Neural progenitor cell (in vitro differentiated cells): ENCODE measurements around the gene COL23A1. TPM values are rescaled to one million over a fixed set of nuclear protein-coding genes. Genes with fewer than 3 reads are reported as not detected.

Experiments used
- DNase-seq: peaks from one replicate; pipeline ENCODE4 v3.0.0-alpha.2; 2016; ENCODE audit warnings: low spot score
- H2AFZ ChIP-seq: fragments of 200-600 bp; sonication (generic); replicated peaks from 2 replicates; pipeline ENCODE4 v1.6.1; 2016; ENCODE audit warnings: antibody characterized with exemption
- H3F3A ChIP-seq: fragments of 200-600 bp; sonication (generic); 2 replicates; pipeline ENCODE4 v1.6.1; 2016; ENCODE audit warnings: antibody characterized with exemption, low read depth
- H3K27ac ChIP-seq: fragments of 200-600 bp; sonication (generic); 2 replicates; pipeline ENCODE4 v1.5.1; 2016; ENCODE audit warnings: mild to moderate bottlenecking
- H3K27me3 ChIP-seq: fragments of 200-600 bp; sonication (generic); 2 replicates; pipeline ENCODE4 v1.6.1; 2016; ENCODE audit warnings: mild to moderate bottlenecking, moderate library complexity
- H3K36me3 ChIP-seq: fragments of 200-600 bp; sonication (generic); 2 replicates; pipeline ENCODE4 v1.5.1; 2016
- H3K4me1 ChIP-seq: fragments of 200-600 bp; sonication (generic); 2 replicates; pipeline ENCODE4 v1.6.1; 2016; ENCODE audit warnings: mixed run types
- H3K4me2 ChIP-seq: fragments of 200-600 bp; sonication (generic); 2 replicates; pipeline ENCODE4 v1.6.1; 2016
- H3K4me3 ChIP-seq: fragments of 200-600 bp; sonication (generic); 2 replicates; pipeline ENCODE4 v1.5.1; 2016
- H3K79me2 ChIP-seq: fragments of 200-600 bp; sonication (generic); 2 replicates; pipeline ENCODE4 v1.6.1; 2016; ENCODE audit warnings: low read depth
- H3K9ac ChIP-seq: fragments of 200-600 bp; sonication (generic); 2 replicates; pipeline ENCODE4 v1.6.1; 2016
- H3K9me3 ChIP-seq: fragments of 200-600 bp; sonication (generic); 2 replicates; pipeline ENCODE4 v1.5.1; 2016; ENCODE audit warnings: low read depth
- H4K20me1 ChIP-seq: fragments of 200-600 bp; sonication (generic); 2 replicates; pipeline ENCODE4 v1.6.1; 2016; ENCODE audit warnings: low read depth
- H3K27ac Mint-ChIP-seq: 3 replicates; pipeline ENCODE4 v1.8.0; 2021; ENCODE audit warnings: mixed read lengths
- H3K27me3 Mint-ChIP-seq: 2 replicates; pipeline ENCODE4 v1.8.0; 2022; ENCODE audit warnings: low read depth, mild to moderate bottlenecking, inconsistent platforms, moderate library complexity, mixed read lengths; ENCODE audit not compliant: insufficient read depth
- H3K36me3 Mint-ChIP-seq: 3 replicates; pipeline ENCODE4 v1.8.0; 2021; ENCODE audit warnings: mixed read lengths
- H3K4me1 Mint-ChIP-seq: 3 replicates; pipeline ENCODE4 v1.8.0; 2021; ENCODE audit warnings: mixed read lengths
- H3K4me3 Mint-ChIP-seq: 3 replicates; pipeline ENCODE4 v1.8.0; 2021; ENCODE audit warnings: mild to moderate bottlenecking, moderate library complexity, mixed read lengths
- H3K9me3 Mint-ChIP-seq: 3 replicates; pipeline ENCODE4 v1.8.0; 2020; ENCODE audit warnings: mixed read lengths
- CTCF ChIP-seq: fragments of 200-600 bp; sonication (generic); IDR thresholded peaks from 2 replicates; pipeline ENCODE4 v1.5.1; 2017; ENCODE audit warnings: antibody characterized with exemption, mild to moderate bottlenecking
- EZH2 ChIP-seq: fragments of 200-600 bp; sonication (generic); IDR thresholded peaks from 2 replicates; pipeline ENCODE4 v1.6.1; 2017; ENCODE audit warnings: antibody characterized with exemption, mild to moderate bottlenecking, moderate library complexity
- EZH2phosphoT487 ChIP-seq: fragments of 200-600 bp; sonication (generic); IDR thresholded peaks from 2 replicates; pipeline ENCODE4 v1.6.1; 2017; ENCODE audit warnings: antibody characterized with exemption
- total RNA-seq: library from RNA; depleted of rRNA; stranded (reverse); fragments of >200 nt; gene quantifications from 2 replicates; pipeline ENCODE4 v1.2.3, GENCODE V29; 2015; ENCODE audit warnings: low replicate concordance

COL23A1 gene
- total RNA-seq, 1 donor from 2014 or later, result not detected

GRCh38 chr5:178507151-178507932 is 82.9 kb downstream of the COL23A1 start:
- peaks cover 31% of the 10 kb centered on the region for H3K9me3 Mint-ChIP-seq
- H3K4me3 Mint-ChIP-seq, result no peak overlapping the region
- H3K36me3 ChIP-seq, result no peaks in the 10 kb centered on the region
- H3K27me3 ChIP-seq, result no peaks in the 10 kb centered on the region
- H3K79me2 ChIP-seq, result no peaks in the 10 kb centered on the region
- H3K36me3 Mint-ChIP-seq, result peaks cover 9% of the 10 kb centered on the region
- no peaks in the 10 kb centered on the region for H3F3A ChIP-seq
- H3K27me3 Mint-ChIP-seq, result peaks cover 2% of the 10 kb centered on the region
- H3K27ac Mint-ChIP-seq, result no peak overlapping the region
- H3K4me2 ChIP-seq, result no peak overlapping the region
- H3K4me1 Mint-ChIP-seq, result peaks cover 46% of the 10 kb centered on the region
- H2AFZ ChIP-seq, result no peak overlapping the region
- H4K20me1 ChIP-seq, result no peaks in the 10 kb centered on the region
- no peaks in the 10 kb centered on the region for H3K9me3 ChIP-seq
- TF ChIP-seq CTCF (no peak), EZH2 (no peak), EZH2phosphoT487 (no peak)
- H3K4me3 ChIP-seq, result no peak overlapping the region
- no peak overlapping the region for H3K9ac ChIP-seq
- H3K4me1 ChIP-seq, result no peaks in the 10 kb centered on the region
- no peak for DNase-seq
- H3K27ac ChIP-seq, result no peak overlapping the region

GRCh38 chr5:178505639-178506407 is 84.4 kb downstream of the COL23A1 start:
- H3K4me2 ChIP-seq, result no peak overlapping the region
- H3K9me3 ChIP-seq, result no peaks in the 10 kb centered on the region
- H3K4me1 Mint-ChIP-seq, result peaks cover 31% of the 10 kb centered on the region
- no peaks in the 10 kb centered on the region for H4K20me1 ChIP-seq
- H3K4me3 Mint-ChIP-seq, result no peak overlapping the region
- no peak overlapping the region for H3K9ac ChIP-seq
- H3K79me2 ChIP-seq, result no peaks in the 10 kb centered on the region
- no peaks in the 10 kb centered on the region for H3K4me1 ChIP-seq
- H3K36me3 ChIP-seq, result no peaks in the 10 kb centered on the region
- H3K27me3 ChIP-seq, result no peaks in the 10 kb centered on the region
- no peak for DNase-seq
- no peak overlapping the region for H3K27ac ChIP-seq
- TF ChIP-seq CTCF, result no peak
- TF ChIP-seq EZH2, result no peak
- no peak for TF ChIP-seq EZH2phosphoT487
- no peak overlapping the region for H2AFZ ChIP-seq
- peaks cover 9% of the 10 kb centered on the region for H3K36me3 Mint-ChIP-seq
- H3K4me3 ChIP-seq, result no peak overlapping the region
- peak overlapping the region; percentile 53 for H3K27ac Mint-ChIP-seq
- H3K27me3 Mint-ChIP-seq, result peaks cover 2% of the 10 kb centered on the region
- no peaks in the 10 kb centered on the region for H3F3A ChIP-seq
- peaks cover 32% of the 10 kb centered on the region for H3K9me3 Mint-ChIP-seq

- Histone ChIP-seq H4K20me1 (no peaks in the 10 kb centered on the region), H3K79me2 (no peaks in the 10 kb centered on the region), H3K4me3 (no peak overlapping the region), H3K27me3 (no peaks in the 10 kb centered on the region), H3K9ac (no peak overlapping the region), H3K4me1 (no peaks in the 10 kb centered on the region), H3F3A (no peaks in the 10 kb centered on the region), H3K9me3 (no peaks in the 10 kb centered on the region), H2AFZ (no peak overlapping the region), H3K4me2 (no peak overlapping the region), H3K27ac (no peak overlapping the region), H3K36me3 (no peaks in the 10 kb centered on the region)
- H3K4me1 Mint-ChIP-seq, result peaks cover 25% of the 10 kb centered on the region
- peak overlapping the region; percentile 76 for H3K27ac Mint-ChIP-seq
- H3K4me3 Mint-ChIP-seq, result no peak overlapping the region
- H3K27me3 Mint-ChIP-seq, result peaks cover 2% of the 10 kb centered on the region
- peaks cover 6% of the 10 kb centered on the region for H3K36me3 Mint-ChIP-seq
- TF ChIP-seq EZH2 (no peak), EZH2phosphoT487 (no peak), CTCF (no peak)
- peaks cover 37% of the 10 kb centered on the region for H3K9me3 Mint-ChIP-seq
- no peak for DNase-seq
These were observed 85.7 kb downstream of the COL23A1 start for GRCh38 chr5:178504340-178504960.
